ENCODE data around the gene SLAIN2.
"Not testable (repeated sequence)": the region's sequence is repeated elsewhere in the genome, so short reads cannot be mapped to it uniquely, and the experiment has no call there.

SLAIN2 gene

GRCh38 chr4:48436318-48436717 lies 95.0 kb downstream of the SLAIN2 start:
- DNase-seq (ENCODE audit: low spot score), result no peak
- FAIRE-seq, result no peak

GRCh38 chr4:48439988-48440387 lies 98.7 kb downstream of the SLAIN2 start:
- no peak for FAIRE-seq
- DNase-seq (ENCODE audit: low spot score), result no peak

GRCh38 chr4:48440914-48441313 lies 99.6 kb downstream of the SLAIN2 start:
- not testable (repeated sequence) for DNase-seq (ENCODE audit: low spot score); FAIRE-seq

- DNase-seq (ENCODE audit: low spot score) (no peak), FAIRE-seq (peak; percentile 81)
Measured at GRCh38 chr4:48445704-48446103, 104.4 kb downstream of the SLAIN2 start.

- no peak for DNase-seq (ENCODE audit: low spot score)
- no peak for FAIRE-seq
Measured at GRCh38 chr4:48446642-48447041, 105.3 kb downstream of the SLAIN2 start.

- FAIRE-seq, result no peak
- no peak for DNase-seq (ENCODE audit: low spot score)
Measured at GRCh38 chr4:48449151-48449550, 107.8 kb downstream of the SLAIN2 start.

GRCh38 chr4:48450740-48451139 lies 109.4 kb downstream of the SLAIN2 start:
- no peak for FAIRE-seq
- no peak for DNase-seq (ENCODE audit: low spot score)

GRCh38 chr4:48451656-48452055 lies 110.3 kb downstream of the SLAIN2 start:
- DNase-seq (ENCODE audit: low spot score); FAIRE-seq: not testable (repeated sequence)

- FAIRE-seq (no peak), DNase-seq (ENCODE audit: low spot score) (no peak)
Measured at GRCh38 chr4:48454591-48454990, 113.3 kb downstream of the SLAIN2 start.

- FAIRE-seq, result no peak
Measured at GRCh38 chr4:48461000-48461399, 119.7 kb downstream of the SLAIN2 start.

GRCh38 chr4:48462363-48462762 lies 121.0 kb downstream of the SLAIN2 start:
- DNase-seq (ENCODE audit: low spot score) (no peak), FAIRE-seq (no peak)

More at GRCh38 chr4:48461000-48461399, 119.7 kb downstream of the SLAIN2 start:
- DNase-seq (ENCODE audit: low spot score), result no peak

- DNase-seq (ENCODE audit: low spot score) (no peak), FAIRE-seq (no peak)
Measured at GRCh38 chr4:48467442-48467841, 126.1 kb downstream of the SLAIN2 start.

- no peak for DNase-seq (ENCODE audit: low spot score)
- no peak for FAIRE-seq
Measured at GRCh38 chr4:48467891-48468290, 126.6 kb downstream of the SLAIN2 start.

GRCh38 chr4:48470137-48470536 lies 128.8 kb downstream of the SLAIN2 start:
- FAIRE-seq, result no peak
- DNase-seq (ENCODE audit: low spot score), result no peak

- FAIRE-seq, result no peak
Measured at GRCh38 chr4:48470570-48470969, 129.2 kb downstream of the SLAIN2 start.

GRCh38 chr4:48472794-48473193 lies 131.5 kb downstream of the SLAIN2 start:
- FAIRE-seq, result no peak
- no peak for DNase-seq (ENCODE audit: low spot score)

More at GRCh38 chr4:48470570-48470969, 129.2 kb downstream of the SLAIN2 start:
- DNase-seq (ENCODE audit: low spot score), result no peak

- DNase-seq (ENCODE audit: low spot score) (no peak), FAIRE-seq (no peak)
Measured at GRCh38 chr4:48475770-48476169, 134.4 kb downstream of the SLAIN2 start.
